Uterus (tissue), 2 donors: ENCODE measurements around the gene MIS18BP1.

Source experiments
- CTCF ChIP-seq, 4 experiments: fragments of 200-600 bp in 2 of 4; fragments of 450-650 bp in 2 of 4; sonication (generic) in 2 of 4; IDR thresholded peaks; one replicate each; pipeline ENCODE4 v1.5.1; 2016 to 2019; ENCODE audit warnings: antibody characterized with exemption in 4 of 4, mild to moderate bottlenecking in 2 of 4, moderate library complexity in 1 of 4
- POLR2A ChIP-seq, 2 donors: fragments of 450-650 bp; IDR thresholded peaks; one replicate each; pipeline ENCODE4 v1.6.1; 2016; ENCODE audit warnings: antibody characterized with exemption in 2 of 2, mild to moderate bottlenecking in 1 of 2, moderate library complexity in 1 of 2

- TF ChIP-seq CTCF (IDR thresholded peaks at IDR 0.05) (no peak), POLR2A (IDR thresholded peaks at IDR 0.05) (no peak)
Measured at GRCh38 chr14:45284802-45285201, 31.8 kb upstream of the MIS18BP1 start.
